ENCODE results near the gene ERVW-1.
"Not testable (repeated sequence)": the region's sequence is repeated elsewhere in the genome, so short reads cannot be mapped to it uniquely, and the experiment has no call there.

The ERVW-1 gene

GRCh38 chr7:92477681-92478080 lies at the start of gene ERVW-1:
TSS of gene ERVW-1 (minus strand) at chr7:92477946. CDS start at chr7:92470381, 7,565 bp downstream.
- DNase-seq (ENCODE audit: low spot score): not testable (repeated sequence)

- DNase-seq (ENCODE audit: low spot score): no peak
Observed at GRCh38 chr7:92523110-92523509, 45.4 kb upstream of the ERVW-1 start.

GRCh38 chr7:92520024-92520423 lies 42.3 kb upstream of the ERVW-1 start:
- DNase-seq (ENCODE audit: low spot score): no peak

- no peak for DNase-seq (ENCODE audit: low spot score)
Observed at GRCh38 chr7:92517631-92518030, 39.9 kb upstream of the ERVW-1 start.

GRCh38 chr7:92513167-92513902 lies 35.6 kb upstream of the ERVW-1 start:
- no peak for DNase-seq (ENCODE audit: low spot score)

GRCh38 chr7:92508946-92509345 lies 31.2 kb upstream of the ERVW-1 start:
- DNase-seq (ENCODE audit: low spot score): no peak

- no peak for DNase-seq (ENCODE audit: low spot score)
Observed at GRCh38 chr7:92506363-92506762, 28.6 kb upstream of the ERVW-1 start.

GRCh38 chr7:92504563-92504962 lies 26.8 kb upstream of the ERVW-1 start:
- DNase-seq (ENCODE audit: low spot score): no peak

GRCh38 chr7:92503767-92504166 lies 26.0 kb upstream of the ERVW-1 start:
- no peak for DNase-seq (ENCODE audit: low spot score)

GRCh38 chr7:92498557-92498956 lies 20.8 kb upstream of the ERVW-1 start:
- no peak for DNase-seq (ENCODE audit: low spot score)

- no peak for DNase-seq (ENCODE audit: low spot score)
Observed at GRCh38 chr7:92496876-92497275, 19.1 kb upstream of the ERVW-1 start.

GRCh38 chr7:92489634-92490033 lies 11.9 kb upstream of the ERVW-1 start:
- no peak for DNase-seq (ENCODE audit: low spot score)

- DNase-seq (ENCODE audit: low spot score): no peak
Observed at GRCh38 chr7:92487804-92488203, 10.1 kb upstream of the ERVW-1 start.

- DNase-seq (ENCODE audit: low spot score): no peak
Observed at GRCh38 chr7:92485974-92486373, 8.2 kb upstream of the ERVW-1 start.

GRCh38 chr7:92485267-92485892 lies 7.6 kb upstream of the ERVW-1 start:
- no peak for DNase-seq (ENCODE audit: low spot score)

- DNase-seq (ENCODE audit: low spot score): not testable (repeated sequence)
Observed at GRCh38 chr7:92484226-92484625, 6.5 kb upstream of the ERVW-1 start.

GRCh38 chr7:92483624-92484023 lies 5.9 kb upstream of the ERVW-1 start:
- DNase-seq (ENCODE audit: low spot score): not testable (repeated sequence)

GRCh38 chr7:92479146-92479545 lies 1.4 kb upstream of the ERVW-1 start:
- DNase-seq (ENCODE audit: low spot score): not testable (repeated sequence)

- DNase-seq (ENCODE audit: low spot score): no peak
Observed at GRCh38 chr7:92478711-92479110, 965 bp upstream of the ERVW-1 start.

- DNase-seq (ENCODE audit: low spot score): no peak
Observed at GRCh38 chr7:92478095-92478494, 349 bp upstream of the ERVW-1 start.

- not testable (repeated sequence) for DNase-seq (ENCODE audit: low spot score)
Observed at GRCh38 chr7:92475851-92476590, 1.7 kb downstream of the ERVW-1 start.

- not testable (repeated sequence) for DNase-seq (ENCODE audit: low spot score)
Observed at GRCh38 chr7:92475261-92475770, 2.4 kb downstream of the ERVW-1 start.

GRCh38 chr7:92473989-92474388 lies 3.8 kb downstream of the ERVW-1 start:
- DNase-seq (ENCODE audit: low spot score): not testable (repeated sequence)

Measured in HuH-7.5 (cell line).